Natural killer cell treated with Interleukin-12 subunit alpha and Interleukin-12 subunit beta and Interleukin-15 and Interleukin-18, amount 100 ng/mL, for 72 hours (primary cell): ENCODE measurements around the gene KRTAP1-1. TPM values are rescaled to one million over a fixed set of nuclear protein-coding genes. Genes with fewer than 3 reads are reported as not detected.
"Not testable (repeated sequence)": the region's sequence is repeated elsewhere in the genome, so short reads cannot be mapped to it uniquely, and the experiment has no call there.

Experiments
- ATAC-seq, 2 donors: fragments of 150-1000 bp; cut with Tn5 transposase in 1 of 2; sonication (Bioruptor Pico), chemical (Tn5 transposase) in 1 of 2; 2 replicates each; pipeline ENCODE4 v1.10.0; 2021
- DNase-seq: peaks from one replicate; pipeline ENCODE4 v3.0.0; 2022; ENCODE audit warnings: low spot score
- H3K27ac Mint-ChIP-seq, 2 donors: 1 replicate in 1 of 2; 2 replicates in 1 of 2; pipeline ENCODE4 v1.8.0; 2022; ENCODE audit warnings: mixed read lengths in 2 of 2, mild to moderate bottlenecking in 1 of 2, moderate library complexity in 1 of 2
- H3K27me3 Mint-ChIP-seq, 2 donors: 1 replicate in 1 of 2; 2 replicates in 1 of 2; pipeline ENCODE4 v1.8.0; 2022; ENCODE audit warnings: mixed read lengths in 2 of 2
- H3K36me3 Mint-ChIP-seq: one replicate; pipeline ENCODE4 v1.8.0; 2022; ENCODE audit warnings: mixed read lengths
- H3K4me1 Mint-ChIP-seq, 2 donors: 1 replicate in 1 of 2; 2 replicates in 1 of 2; pipeline ENCODE4 v1.8.0; 2022; ENCODE audit warnings: low read depth in 2 of 2, mixed read lengths in 2 of 2, mild to moderate bottlenecking in 1 of 2
- H3K4me3 Mint-ChIP-seq: one replicate; pipeline ENCODE4 v1.8.0; 2022; ENCODE audit warnings: mixed read lengths
- H3K9me3 Mint-ChIP-seq: 2 replicates; pipeline ENCODE4 v1.8.0; 2022; ENCODE audit warnings: mixed read lengths
- total RNA-seq, 2 donors: library from RNA; stranded (reverse); gene quantifications; one replicate each; pipeline ENCODE4 v1.2.3, GENCODE V29; 2022

The KRTAP1-1 gene
- total RNA-seq, 2 donors from 2014 or later: not detected

DNA sequence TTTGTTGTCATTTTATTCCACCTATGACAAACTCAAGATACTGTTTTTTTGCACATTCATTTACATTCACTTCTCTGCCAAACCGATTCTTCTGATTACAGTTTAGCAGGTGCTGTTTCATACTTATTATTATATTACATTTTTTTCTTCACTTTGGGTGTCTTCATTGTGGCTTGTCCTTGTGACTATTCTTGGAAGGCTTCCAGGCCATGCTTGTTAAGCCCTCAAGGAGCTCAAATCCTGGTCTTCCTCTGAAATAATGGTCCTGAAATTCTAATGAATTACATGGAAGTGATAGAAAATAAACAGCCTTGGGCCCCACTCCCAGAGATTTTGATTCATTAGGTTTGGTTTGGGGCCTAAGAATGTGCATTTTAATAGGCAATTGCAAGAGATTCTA, 23.1 kb upstream of the KRTAP1-1 start:
- Mint-ChIP-seq H3K36me3 (no peaks in the 10 kb centered on the region), H3K9me3 (no peaks in the 10 kb centered on the region)
- no peak for ATAC-seq

DNA sequence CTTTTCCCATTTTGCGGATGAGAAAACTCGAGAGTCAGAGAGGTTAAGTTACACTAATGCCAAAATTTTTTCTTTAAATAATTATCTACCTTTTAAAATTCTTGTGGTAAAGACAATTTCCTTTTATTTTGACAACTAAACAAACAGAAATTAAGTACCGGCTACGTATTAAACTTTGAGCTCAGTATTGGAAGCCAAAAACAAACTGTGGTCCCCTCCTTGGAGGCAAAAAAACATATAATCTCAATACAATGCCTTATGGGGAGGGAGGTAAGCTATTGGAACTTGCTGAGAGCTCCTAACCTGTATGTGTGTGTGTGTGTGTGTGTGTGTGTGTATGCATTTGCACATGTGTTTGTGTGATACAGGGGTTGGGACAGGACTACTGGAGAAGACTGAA, 22.2 kb upstream of the KRTAP1-1 start:
- no peaks in the 10 kb centered on the region for H3K4me1 Mint-ChIP-seq
- H3K9me3 Mint-ChIP-seq: no peaks in the 10 kb centered on the region
- H3K27me3 Mint-ChIP-seq: peaks cover 26 to 48% of the 10 kb centered on the region in 2 donors
- ATAC-seq (no peak), DNase-seq (no peak)
- H3K27ac Mint-ChIP-seq: no peak overlapping the region
- no peaks in the 10 kb centered on the region for H3K36me3 Mint-ChIP-seq
- no peak overlapping the region for H3K4me3 Mint-ChIP-seq

More for the DNA sequence above, 23.1 kb upstream of the KRTAP1-1 start:
- no peak for DNase-seq
- Mint-ChIP-seq H3K4me3 (no peak overlapping the region), H3K27me3 (peaks cover 23 to 43% of the 10 kb centered on the region in 2 donors), H3K27ac (no peak overlapping the region), H3K4me1 (no peaks in the 10 kb centered on the region)

DNA sequence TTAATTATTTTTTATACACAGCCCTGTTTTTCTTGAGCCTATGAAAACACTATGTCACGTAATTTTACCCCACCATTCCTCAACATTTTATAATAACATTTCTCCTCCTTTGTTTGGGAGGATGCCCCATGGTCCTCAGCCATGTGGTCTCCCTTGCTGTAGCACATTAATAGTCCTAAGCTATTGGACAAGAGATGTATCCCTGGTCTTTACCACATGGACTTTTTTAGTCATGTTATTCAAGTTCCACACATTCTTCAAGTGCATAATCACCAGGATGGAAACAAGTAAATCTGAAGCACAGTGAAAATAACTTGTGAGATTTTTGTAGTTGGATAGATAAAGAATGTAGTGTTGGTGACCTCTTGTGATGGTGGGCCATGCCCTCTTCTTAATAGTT, 20.7 kb upstream of the KRTAP1-1 start:
- Mint-ChIP-seq H3K4me1 (no peaks in the 10 kb centered on the region), H3K9me3 (no peaks in the 10 kb centered on the region), H3K27ac (no peak overlapping the region), H3K36me3 (peaks cover 4% of the 10 kb centered on the region), H3K4me3 (no peak overlapping the region), H3K27me3 (peaks cover 34 to 57% of the 10 kb centered on the region in 2 donors)
- no peak for DNase-seq
- ATAC-seq: no peak

DNA sequence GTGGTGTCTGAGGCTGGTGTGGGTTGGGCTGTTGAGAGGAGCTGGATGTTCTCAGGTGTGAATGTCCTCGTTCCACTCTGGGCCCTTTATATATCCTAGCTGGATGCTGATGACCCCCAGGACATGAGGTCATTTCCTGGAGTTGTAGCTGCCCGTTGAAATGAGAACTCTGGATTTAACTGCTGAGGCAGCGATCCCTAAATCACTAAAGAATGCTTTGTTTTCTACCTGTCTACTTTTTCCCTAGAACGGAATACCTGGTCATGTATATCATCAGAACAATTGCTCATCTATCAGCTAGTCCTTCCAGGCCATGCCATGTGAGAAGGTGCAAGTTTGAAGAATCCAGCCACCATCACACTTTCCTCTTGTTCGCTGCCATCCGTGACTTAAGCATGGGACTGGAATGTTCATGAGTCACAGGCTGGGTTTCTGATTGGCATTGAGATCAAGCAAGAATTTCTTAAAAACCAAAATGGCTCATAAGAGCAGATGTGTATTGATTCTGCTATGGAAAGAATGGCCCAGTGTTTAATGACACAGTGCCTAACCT, 18.9 kb upstream of the KRTAP1-1 start, which contains the start of gene KRTAP2-3:
TSS of gene KRTAP2-3 (minus strand) at position 63 of the 553 bp plus-strand sequence. CDS start 64 bp downstream, outside the sequence.
- peaks cover 35 to 59% of the 10 kb centered on the region in 2 donors for H3K27me3 Mint-ChIP-seq

DNA sequence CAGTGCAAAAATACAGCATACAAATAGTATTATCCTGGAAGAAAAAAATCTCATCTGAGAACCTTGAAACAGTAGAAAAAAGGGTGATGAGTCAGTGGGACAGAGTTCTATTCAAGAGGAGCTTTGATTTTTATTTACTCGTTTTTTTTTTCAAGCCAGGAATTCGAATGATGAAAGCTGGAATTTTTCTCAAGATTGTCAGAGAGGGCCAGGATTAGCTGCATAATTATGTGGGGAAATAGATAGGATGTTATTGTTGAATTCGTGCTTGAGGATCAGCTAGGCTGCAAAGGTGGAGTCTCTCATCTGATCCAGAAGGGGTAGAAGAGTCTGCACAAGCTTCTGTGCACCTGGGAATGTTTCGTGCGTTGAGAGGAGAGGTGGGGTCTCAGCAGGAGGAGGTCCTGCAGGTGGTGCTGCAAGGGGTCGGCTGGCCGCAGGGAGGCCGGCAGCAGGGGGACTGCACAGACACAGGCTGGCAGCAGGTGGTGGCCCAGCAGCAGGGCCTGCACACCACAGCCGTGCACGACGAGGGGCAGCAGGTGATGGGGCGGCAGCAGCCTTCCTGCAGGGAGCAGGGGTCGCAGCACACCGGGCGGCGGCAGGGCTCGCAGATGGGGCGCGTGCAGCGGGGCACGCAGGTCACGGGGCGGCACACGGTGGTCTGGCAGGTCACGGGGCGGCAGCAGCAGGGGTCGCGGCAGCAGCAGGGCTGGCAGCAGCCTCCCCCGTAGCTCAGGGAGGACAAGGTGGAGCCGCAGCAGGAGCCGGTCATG, 18.2 kb upstream of the KRTAP1-1 start:
- not testable (repeated sequence) for H3K27ac Mint-ChIP-seq, H3K4me3 Mint-ChIP-seq, DNase-seq, H3K4me1 Mint-ChIP-seq, H3K36me3 Mint-ChIP-seq, H3K9me3 Mint-ChIP-seq
- peak in 1 of 2 donors; percentile 40 for ATAC-seq
- H3K27me3 Mint-ChIP-seq: peaks cover 35 to 60% of the 10 kb centered on the region in 2 donors

More for the DNA sequence above, 18.9 kb upstream of the KRTAP1-1 start, which contains the start of gene KRTAP2-3:
- peaks cover 4% of the 10 kb centered on the region for H3K36me3 Mint-ChIP-seq
- H3K4me3 Mint-ChIP-seq: no peak within 1 kb of the TSS
- no peaks in the 10 kb centered on the region for H3K4me1 Mint-ChIP-seq
- H3K27ac Mint-ChIP-seq: no peak within 1 kb of the TSS
- DNase-seq (no peak), ATAC-seq (no peak)
- no peaks in the 10 kb centered on the region for H3K9me3 Mint-ChIP-seq

DNA sequence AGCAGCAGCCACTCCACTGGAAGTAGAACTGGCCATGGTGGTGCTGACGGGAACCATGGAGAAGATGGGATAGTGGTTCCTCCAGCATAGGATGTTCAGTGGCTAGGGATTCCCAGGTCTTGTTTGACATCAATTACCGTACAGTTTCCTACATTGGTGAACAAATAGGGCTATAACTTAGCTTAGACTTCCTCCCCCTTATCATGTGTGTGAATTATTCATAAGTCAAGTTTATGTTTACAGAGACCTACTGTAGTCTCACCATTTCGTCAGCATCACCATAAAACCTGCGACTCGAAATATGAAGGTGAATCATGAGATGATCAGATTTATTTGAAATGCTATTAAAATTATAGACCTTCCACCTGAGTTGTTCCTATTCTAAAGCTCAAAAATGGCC, 17.5 kb upstream of the KRTAP1-1 start:
- Mint-ChIP-seq H3K27ac (no peak overlapping the region), H3K4me1 (no peaks in the 10 kb centered on the region), H3K9me3 (no peaks in the 10 kb centered on the region), H3K36me3 (peaks cover 4% of the 10 kb centered on the region), H3K4me3 (no peak overlapping the region), H3K27me3 (peaks cover 35 to 60% of the 10 kb centered on the region in 2 donors)
- DNase-seq (no peak), ATAC-seq (no peak)

DNA sequence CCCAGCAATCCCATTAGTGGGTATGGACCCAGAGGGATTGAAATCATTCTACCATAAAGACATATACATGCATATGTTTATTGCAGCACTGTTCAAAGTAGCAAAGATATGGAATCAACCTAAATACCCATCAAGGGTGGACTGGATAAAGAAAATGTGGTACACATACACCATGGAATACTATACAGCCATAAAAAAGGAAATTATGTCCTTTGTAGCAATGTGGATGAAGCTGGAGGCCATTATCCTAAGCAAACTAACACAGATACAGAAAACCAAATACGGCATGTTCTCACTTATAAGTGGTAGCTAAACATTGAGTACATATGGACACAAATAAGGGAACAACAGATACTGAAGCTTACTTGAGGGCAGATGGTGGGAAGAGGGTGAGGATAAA, 16.3 kb upstream of the KRTAP1-1 start:
- H3K4me1 Mint-ChIP-seq: no peaks in the 10 kb centered on the region
- no peak overlapping the region for H3K4me3 Mint-ChIP-seq
- no peak for ATAC-seq
- peaks cover 37 to 71% of the 10 kb centered on the region in 2 donors for H3K27me3 Mint-ChIP-seq
- H3K27ac Mint-ChIP-seq: no peak overlapping the region
- H3K36me3 Mint-ChIP-seq: peaks cover 4% of the 10 kb centered on the region
- DNase-seq: no peak
- no peaks in the 10 kb centered on the region for H3K9me3 Mint-ChIP-seq

DNA sequence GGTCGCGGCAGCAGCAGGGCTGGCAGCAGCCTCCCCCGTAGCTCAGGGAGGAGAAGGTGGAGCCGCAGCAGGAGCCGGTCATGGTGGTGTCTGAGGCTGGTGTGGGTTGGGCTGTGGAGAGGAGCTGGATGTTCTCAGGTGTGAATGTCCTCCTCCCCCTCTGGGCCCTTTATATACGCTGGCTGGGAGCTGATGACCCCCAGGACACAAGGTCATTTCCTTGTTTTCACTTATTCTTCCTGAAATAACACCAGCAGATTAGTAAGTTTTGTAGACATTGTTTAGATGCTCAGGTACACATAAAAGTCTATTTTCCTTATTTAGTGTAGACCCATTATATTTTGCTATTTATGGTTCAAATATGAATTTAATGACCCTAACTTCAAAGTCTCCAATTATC, 13.9 kb upstream of the KRTAP1-1 start, which contains the start of gene KRTAP2-2:
TSS of gene KRTAP2-2 (minus strand) at position 101 of the 400 bp plus-strand sequence. CDS start at position 82, 19 bp downstream.
- H3K36me3 Mint-ChIP-seq, H3K27ac Mint-ChIP-seq, H3K4me1 Mint-ChIP-seq, H3K9me3 Mint-ChIP-seq, DNase-seq, ATAC-seq, H3K4me3 Mint-ChIP-seq: not testable (repeated sequence)
- peaks cover 26 to 54% of the 10 kb centered on the region in 2 donors for H3K27me3 Mint-ChIP-seq

DNA sequence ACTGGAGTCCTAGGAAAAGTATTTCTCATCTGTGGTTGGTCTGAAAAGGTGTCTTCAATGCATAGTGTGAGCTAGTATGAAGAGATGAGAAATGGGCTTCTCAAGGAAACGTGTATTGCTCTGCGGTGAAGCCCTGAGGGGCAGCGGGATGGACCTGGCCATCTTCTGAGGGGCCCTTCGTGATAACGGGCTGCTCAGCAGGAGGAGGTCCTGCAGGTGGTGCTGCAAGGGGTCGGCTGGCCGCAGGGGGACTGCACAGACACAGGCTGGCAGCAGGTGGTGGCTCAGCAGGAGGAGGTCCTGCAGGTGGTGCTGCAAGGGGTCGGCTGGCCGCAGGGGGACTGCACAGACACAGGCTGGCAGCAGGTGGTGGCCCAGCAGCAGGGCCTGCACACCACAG, 13.3 kb upstream of the KRTAP1-1 start:
- not testable (repeated sequence) for H3K4me1 Mint-ChIP-seq, H3K36me3 Mint-ChIP-seq, H3K4me3 Mint-ChIP-seq, H3K9me3 Mint-ChIP-seq, DNase-seq, H3K27ac Mint-ChIP-seq
- peaks cover 27 to 52% of the 10 kb centered on the region in 2 donors for H3K27me3 Mint-ChIP-seq
- peak in 1 of 2 donors; percentile 36 for ATAC-seq

DNA sequence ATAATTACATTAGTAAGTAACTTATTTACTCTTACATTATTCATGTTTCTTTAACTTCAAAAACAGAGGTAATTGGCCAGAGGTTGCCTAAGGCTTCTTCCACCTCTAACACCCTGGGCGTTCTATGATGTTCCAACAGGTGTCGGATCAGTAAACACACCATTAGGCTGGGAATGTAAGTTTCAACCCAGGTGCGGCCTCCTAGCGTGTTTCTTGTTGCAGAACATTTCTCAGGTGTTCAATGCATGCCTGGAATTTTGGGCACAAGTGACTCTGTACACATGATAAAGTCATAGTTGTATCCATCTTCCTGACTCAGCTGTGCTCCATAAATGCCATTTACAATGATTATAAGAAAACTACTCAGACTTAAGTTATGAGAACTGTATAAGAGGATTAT, 12.8 kb upstream of the KRTAP1-1 start:
- peaks cover 2% of the 10 kb centered on the region in 2 donors for H3K4me1 Mint-ChIP-seq
- H3K27ac Mint-ChIP-seq: no peak overlapping the region
- H3K27me3 Mint-ChIP-seq: peaks cover 24 to 47% of the 10 kb centered on the region in 2 donors
- ATAC-seq (no peak), DNase-seq (no peak)
- H3K4me3 Mint-ChIP-seq: no peak overlapping the region
- peaks cover 4% of the 10 kb centered on the region for H3K36me3 Mint-ChIP-seq
- H3K9me3 Mint-ChIP-seq: no peaks in the 10 kb centered on the region

DNA sequence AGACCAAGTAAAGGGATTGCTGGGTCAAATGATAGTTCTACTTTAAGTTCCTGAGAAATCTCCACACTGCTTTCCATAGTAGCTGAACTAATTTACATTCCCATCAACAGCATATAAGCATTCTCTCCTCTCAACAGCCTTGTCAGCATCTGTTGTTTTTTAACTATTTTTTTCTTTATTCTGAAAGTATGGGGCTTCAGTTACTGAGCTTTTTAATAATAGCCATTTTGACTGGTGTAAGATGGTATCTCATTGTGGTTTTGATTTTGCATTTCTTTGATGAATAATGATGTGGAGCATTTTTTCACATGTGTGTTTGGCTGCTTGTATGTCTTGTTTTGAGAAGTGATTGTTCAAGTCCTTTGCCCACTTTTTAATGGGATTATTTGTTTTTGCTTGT, 11.3 kb upstream of the KRTAP1-1 start:
- no peak overlapping the region for H3K4me3 Mint-ChIP-seq
- peaks cover 4 to 5% of the 10 kb centered on the region in 2 donors for H3K4me1 Mint-ChIP-seq
- peaks cover 2% of the 10 kb centered on the region for H3K36me3 Mint-ChIP-seq
- no peak overlapping the region for H3K27ac Mint-ChIP-seq
- ATAC-seq (no peak), DNase-seq (no peak)
- no peaks in the 10 kb centered on the region for H3K9me3 Mint-ChIP-seq
- peaks cover 19 to 43% of the 10 kb centered on the region in 2 donors for H3K27me3 Mint-ChIP-seq

DNA sequence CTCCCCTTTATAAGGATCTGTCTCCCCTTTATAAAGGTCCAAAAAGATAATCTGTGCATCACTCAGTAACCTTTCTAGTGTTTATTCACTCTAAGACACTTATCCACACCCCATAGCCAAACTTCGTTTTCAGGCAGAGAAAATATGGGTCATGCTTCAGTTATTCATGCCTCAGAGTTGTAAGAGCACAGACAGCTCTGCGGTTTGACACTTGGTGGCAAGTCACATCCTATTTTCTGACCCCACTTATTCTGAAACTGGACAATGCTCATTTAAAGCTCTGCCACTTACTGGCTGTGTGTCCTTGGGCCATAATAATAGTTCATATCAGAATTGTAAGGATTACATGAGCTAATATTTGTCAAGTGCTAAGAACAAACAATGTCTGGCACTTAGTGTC, 7.9 kb upstream of the KRTAP1-1 start:
- no peaks in the 10 kb centered on the region for H3K9me3 Mint-ChIP-seq
- H3K27me3 Mint-ChIP-seq: peaks cover 21 to 40% of the 10 kb centered on the region in 2 donors
- no peaks in the 10 kb centered on the region for H3K36me3 Mint-ChIP-seq
- H3K4me3 Mint-ChIP-seq: no peak overlapping the region
- no peak for DNase-seq
- H3K4me1 Mint-ChIP-seq: peaks cover 4 to 7% of the 10 kb centered on the region in 2 donors
- ATAC-seq: no peak
- no peak overlapping the region for H3K27ac Mint-ChIP-seq

DNA sequence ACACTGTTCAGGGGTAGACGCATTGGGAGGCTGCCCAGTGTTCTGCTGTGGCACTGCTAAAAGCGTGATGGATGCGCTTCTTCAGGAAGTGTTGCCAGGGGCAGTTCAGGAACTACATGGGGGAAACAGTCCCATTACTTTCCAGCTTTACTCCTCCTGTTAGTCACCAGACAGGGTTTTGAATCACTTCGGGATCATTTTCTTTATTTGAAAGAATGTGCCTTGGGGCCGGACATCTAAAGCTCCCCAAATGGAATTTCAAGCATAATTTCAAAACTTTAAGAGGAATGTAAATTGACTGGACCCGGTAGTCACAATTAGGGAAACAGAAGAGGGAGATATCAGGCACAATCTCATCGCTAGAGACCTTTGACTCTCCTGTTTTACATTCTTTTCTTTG, 7.2 kb upstream of the KRTAP1-1 start:
- ATAC-seq (no peak), DNase-seq (no peak)
- Mint-ChIP-seq H3K27me3 (peaks cover 24 to 33% of the 10 kb centered on the region in 2 donors), H3K9me3 (peaks cover 2% of the 10 kb centered on the region), H3K4me1 (peaks cover 4 to 9% of the 10 kb centered on the region in 2 donors), H3K27ac (no peak overlapping the region), H3K4me3 (no peak overlapping the region), H3K36me3 (peaks cover 3% of the 10 kb centered on the region)

DNA sequence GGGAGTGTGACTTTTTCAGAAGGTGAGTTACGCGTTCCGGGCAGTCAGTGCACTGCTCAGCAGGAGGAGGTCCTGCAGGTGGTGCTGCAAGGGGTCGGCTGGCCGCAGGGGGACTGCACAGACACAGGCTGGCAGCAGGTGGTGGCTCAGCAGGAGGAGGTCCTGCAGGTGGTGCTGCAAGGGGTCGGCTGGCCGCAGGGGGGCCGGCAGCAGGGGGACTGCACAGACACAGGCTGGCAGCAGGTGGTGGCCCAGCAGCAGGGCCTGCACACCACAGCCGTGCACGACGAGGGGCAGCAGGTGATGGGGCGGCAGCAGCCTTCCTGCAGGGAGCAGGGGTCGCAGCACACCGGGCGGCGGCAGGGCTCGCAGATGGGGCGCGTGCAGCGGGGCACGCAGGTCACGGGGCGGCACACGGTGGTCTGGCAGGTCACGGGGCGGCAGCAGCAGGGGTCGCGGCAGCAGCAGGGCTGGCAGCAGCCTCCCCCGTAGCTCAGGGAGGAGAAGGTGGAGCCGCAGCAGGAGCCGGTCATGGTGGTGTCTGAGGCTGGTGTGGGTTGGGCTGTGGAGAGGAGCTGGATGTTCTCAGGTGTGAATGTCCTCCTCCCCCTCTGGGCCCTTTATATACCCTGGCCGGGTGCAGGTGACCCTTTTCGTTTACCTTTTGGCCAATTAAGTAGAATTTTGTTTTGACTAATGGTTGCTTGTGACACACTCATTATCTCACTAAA, 5.7 kb upstream of the KRTAP1-1 start, which contains the start of gene KRTAP2-1:
TSS of gene KRTAP2-1 (minus strand) at position 582 of the 731 bp plus-strand sequence. CDS start at position 533, 49 bp downstream.
- ATAC-seq: peak; percentile 24 to 52
- H3K27me3 Mint-ChIP-seq: peaks cover 26% of the 10 kb centered on the region in 2 donors
- H3K27ac Mint-ChIP-seq: not testable (repeated sequence)

More for the DNA sequence above, 5.7 kb upstream of the KRTAP1-1 start, which contains the start of gene KRTAP2-1:
- H3K36me3 Mint-ChIP-seq, H3K9me3 Mint-ChIP-seq, DNase-seq, H3K4me3 Mint-ChIP-seq, H3K4me1 Mint-ChIP-seq: not testable (repeated sequence)
